Tibial nerve (tissue), 4 donors: ENCODE measurements around the gene CNOT6.

Source experiments
- CTCF ChIP-seq, 5 experiments: fragments of 200-600 bp in 3 of 5; fragments of 450-650 bp in 2 of 5; sonication (generic) in 3 of 5; IDR thresholded peaks; one replicate each; pipeline ENCODE4 v1.5.1; 2016 to 2019; ENCODE audit warnings: antibody characterized with exemption in 5 of 5, mild to moderate bottlenecking in 3 of 5, moderate library complexity in 2 of 5
- EP300 ChIP-seq, 2 donors: sonication (generic); formaldehyde crosslinking; IDR thresholded peaks; one replicate each; pipeline ENCODE4 v1.6.1; 2017; ENCODE audit warnings: antibody characterized with exemption in 2 of 2, mild to moderate bottlenecking in 1 of 2
- POLR2A ChIP-seq, 2 donors: fragments of 450-650 bp; IDR thresholded peaks; one replicate each; pipeline ENCODE4 v1.6.1; 2017; ENCODE audit warnings: antibody characterized with exemption in 2 of 2, mild to moderate bottlenecking in 2 of 2, moderate library complexity in 2 of 2

GRCh38 chr5:180526269-180526668, 32.1 kb downstream of the CNOT6 start:
- TF ChIP-seq POLR2A (IDR thresholded peaks at IDR 0.05) (no peak), CTCF (IDR thresholded peaks at IDR 0.05) (no peak), EP300 (IDR thresholded peaks at IDR 0.05) (no peak)
